ENCODE results near the gene SBNO2.
A peak's percentile ranks its signal among the peaks of the same experiment; 100 is the strongest.

SBNO2 gene

GRCh38 chr19:1105873-1106840, 67.9 kb downstream of the SBNO2 start:
- no peak for DNase-seq (ENCODE audit: low spot score)

- no peak for DNase-seq (ENCODE audit: low spot score)
Observed at GRCh38 chr19:1105008-1105872, 68.8 kb downstream of the SBNO2 start.

GRCh38 chr19:1104311-1105007, 69.6 kb downstream of the SBNO2 start:
- peak; percentile 82 for DNase-seq (ENCODE audit: low spot score)

GRCh38 chr19:1103708-1104310, 70.3 kb downstream of the SBNO2 start, which contains the start of gene GPX4:
GPX4 (plus strand) TSS chr19:1103994; CDS start chr19:1104044, 50 bp downstream.
- DNase-seq (ENCODE audit: low spot score), result peak; percentile 98

GRCh38 chr19:1103132-1103707, 70.8 kb downstream of the SBNO2 start:
- DNase-seq (ENCODE audit: low spot score), result no peak

GRCh38 chr19:1102407-1103131, 71.5 kb downstream of the SBNO2 start:
- DNase-seq (ENCODE audit: low spot score), result no peak

GRCh38 chr19:1101337-1101698, 72.8 kb downstream of the SBNO2 start:
- DNase-seq (ENCODE audit: low spot score), result no peak

GRCh38 chr19:1098177-1099051, 75.7 kb downstream of the SBNO2 start:
- DNase-seq (ENCODE audit: low spot score), result no peak

GRCh38 chr19:1097810-1098176, 76.3 kb downstream of the SBNO2 start:
- DNase-seq (ENCODE audit: low spot score), result no peak

GRCh38 chr19:1094978-1095701, 78.9 kb downstream of the SBNO2 start, which contains the start of gene POLR2E:
POLR2E (minus strand) TSS chr19:1095375; CDS start chr19:1095315, 60 bp downstream.
- peak; percentile 95 for DNase-seq (ENCODE audit: low spot score)

GRCh38 chr19:1094655-1094977, 79.5 kb downstream of the SBNO2 start:
- DNase-seq (ENCODE audit: low spot score), result no peak

- DNase-seq (ENCODE audit: low spot score), result no peak
Observed at GRCh38 chr19:1093811-1094553, 80.1 kb downstream of the SBNO2 start.

GRCh38 chr19:1093330-1093729, 80.7 kb downstream of the SBNO2 start:
- DNase-seq (ENCODE audit: low spot score), result no peak

- no peak for DNase-seq (ENCODE audit: low spot score)
Observed at GRCh38 chr19:1091544-1092175, 82.4 kb downstream of the SBNO2 start.

GRCh38 chr19:1090731-1091543, 83.1 kb downstream of the SBNO2 start:
- no peak for DNase-seq (ENCODE audit: low spot score)

GRCh38 chr19:1089891-1090290, 84.2 kb downstream of the SBNO2 start:
- DNase-seq (ENCODE audit: low spot score), result no peak
